ENCODE data around the gene KLHDC8A.

Gene KLHDC8A

GRCh38 chr1:205294175-205294917 is 62.4 kb downstream of the KLHDC8A start:
- Histone ChIP-seq H3K4me3 (ENCODE audit: low read depth, low read length) (no peak overlapping the region), H3K9me3 (ENCODE audit: severe bottlenecking) (no peaks in the 10 kb centered on the region), H3K36me3 (no peaks in the 10 kb centered on the region), H3K27ac (no peak overlapping the region), H3K27me3 (ENCODE audit: insufficient read depth, low read depth, severe bottlenecking) (no peaks in the 10 kb centered on the region)
- DNase-seq, result peak; percentile 58
- TF ChIP-seq, protein P1, sequence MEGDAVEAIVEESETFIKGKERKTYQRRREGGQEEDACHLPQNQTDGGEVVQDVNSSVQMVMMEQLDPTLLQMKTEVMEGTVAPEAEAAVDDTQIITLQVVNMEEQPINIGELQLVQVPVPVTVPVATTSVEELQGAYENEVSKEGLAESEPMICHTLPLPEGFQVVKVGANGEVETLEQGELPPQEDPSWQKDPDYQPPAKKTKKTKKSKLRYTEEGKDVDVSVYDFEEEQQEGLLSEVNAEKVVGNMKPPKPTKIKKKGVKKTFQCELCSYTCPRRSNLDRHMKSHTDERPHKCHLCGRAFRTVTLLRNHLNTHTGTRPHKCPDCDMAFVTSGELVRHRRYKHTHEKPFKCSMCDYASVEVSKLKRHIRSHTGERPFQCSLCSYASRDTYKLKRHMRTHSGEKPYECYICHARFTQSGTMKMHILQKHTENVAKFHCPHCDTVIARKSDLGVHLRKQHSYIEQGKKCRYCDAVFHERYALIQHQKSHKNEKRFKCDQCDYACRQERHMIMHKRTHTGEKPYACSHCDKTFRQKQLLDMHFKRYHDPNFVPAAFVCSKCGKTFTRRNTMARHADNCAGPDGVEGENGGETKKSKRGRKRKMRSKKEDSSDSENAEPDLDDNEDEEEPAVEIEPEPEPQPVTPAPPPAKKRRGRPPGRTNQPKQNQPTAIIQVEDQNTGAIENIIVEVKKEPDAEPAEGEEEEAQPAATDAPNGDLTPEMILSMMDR (IDR thresholded peaks at IDR 0.05; ENCODE audit: low read depth, low read length), result no peak

- TF ChIP-seq, protein P1 (IDR thresholded peaks at IDR 0.05; ENCODE audit: low read depth, low read length), result no peak
- Histone ChIP-seq H3K27ac (no peak overlapping the region), H3K36me3 (no peaks in the 10 kb centered on the region), H3K4me3 (ENCODE audit: low read depth, low read length) (no peak overlapping the region), H3K9me3 (ENCODE audit: severe bottlenecking) (no peaks in the 10 kb centered on the region), H3K27me3 (ENCODE audit: insufficient read depth, low read depth, severe bottlenecking) (no peaks in the 10 kb centered on the region)
- DNase-seq, result no peak
Observed at GRCh38 chr1:205293350-205294074, 63.2 kb downstream of the KLHDC8A start.

DNA sequence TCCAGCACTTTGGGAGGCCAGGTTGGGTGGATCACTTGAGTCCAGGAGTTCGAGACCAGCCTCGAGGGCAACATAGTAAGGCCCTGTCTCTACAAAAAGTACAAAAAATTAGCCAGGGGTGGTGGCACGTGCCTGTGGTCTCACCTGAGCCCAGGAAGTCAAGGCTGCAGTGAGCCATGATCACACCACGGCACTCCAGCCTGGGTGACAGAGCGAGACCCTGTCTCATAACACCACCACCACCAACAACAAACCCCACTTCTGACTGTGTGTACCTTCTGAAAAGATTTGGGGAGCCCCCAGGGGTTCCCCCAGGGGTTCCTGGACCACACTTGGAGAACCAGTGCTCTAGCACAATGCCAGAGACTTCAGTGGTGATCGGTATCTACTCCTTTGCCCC is 65.1 kb downstream of the KLHDC8A start:
- TF ChIP-seq, protein P1 (IDR thresholded peaks at IDR 0.05; ENCODE audit: low read depth, low read length), result no peak
- H3K27me3 ChIP-seq (ENCODE audit: insufficient read depth, low read depth, severe bottlenecking), result no peaks in the 10 kb centered on the region

GRCh38 chr1:205287767-205288559 is 68.8 kb downstream of the KLHDC8A start:
- Histone ChIP-seq H3K9me3 (ENCODE audit: severe bottlenecking) (no peaks in the 10 kb centered on the region), H3K27ac (no peak overlapping the region), H3K36me3 (no peaks in the 10 kb centered on the region), H3K27me3 (ENCODE audit: insufficient read depth, low read depth, severe bottlenecking) (no peaks in the 10 kb centered on the region), H3K4me3 (ENCODE audit: low read depth, low read length) (no peak overlapping the region)
- no peak for DNase-seq
- TF ChIP-seq, protein P1 (IDR thresholded peaks at IDR 0.05; ENCODE audit: low read depth, low read length), result no peak

More for the DNA sequence above, 65.1 kb downstream of the KLHDC8A start:
- Histone ChIP-seq H3K27ac (no peak overlapping the region), H3K4me3 (ENCODE audit: low read depth, low read length) (no peak overlapping the region), H3K36me3 (no peaks in the 10 kb centered on the region), H3K9me3 (ENCODE audit: severe bottlenecking) (no peaks in the 10 kb centered on the region)
- DNase-seq, result no peak

- no peak overlapping the region for H3K27ac ChIP-seq
- H3K9me3 ChIP-seq (ENCODE audit: severe bottlenecking), result no peaks in the 10 kb centered on the region
- no peaks in the 10 kb centered on the region for H3K27me3 ChIP-seq (ENCODE audit: insufficient read depth, low read depth, severe bottlenecking)
- TF ChIP-seq, protein P1 (IDR thresholded peaks at IDR 0.05; ENCODE audit: low read depth, low read length), result no peak
- no peak for DNase-seq
- H3K36me3 ChIP-seq, result no peaks in the 10 kb centered on the region
- no peak overlapping the region for H3K4me3 ChIP-seq (ENCODE audit: low read depth, low read length)
Observed at GRCh38 chr1:205287076-205287475, 69.6 kb downstream of the KLHDC8A start.

Measured in WERI-Rb-1 (cell line).